HG02884 (cell line): ENCODE measurements around the gene MVB12A.

Experiments
- ATAC-seq: cut with Tn5 transposase; IDR thresholded peaks from one replicate; pipeline ENCODE4 v1.9.1; 2021; ENCODE audit warnings: mild to moderate bottlenecking, moderate library complexity; ENCODE audit not compliant: unreplicated experiment

Gene MVB12A

GRCh38 chr19:17470068-17470841, 50.4 kb downstream of the MVB12A start, which contains the start of gene SLC27A1:
SLC27A1 (plus strand) TSS chr19:17470524; CDS start chr19:17470541, 17 bp downstream.
- peak; percentile 70 for ATAC-seq

- no peak for ATAC-seq
These were observed 51.7 kb downstream of the MVB12A start for GRCh38 chr19:17471410-17472125.

- no peak for ATAC-seq
These were observed 53.2 kb downstream of the MVB12A start for GRCh38 chr19:17473041-17473440.
